Measurements from ENCODE around the gene ZDHHC1. TPM values are rescaled to one million over a fixed set of nuclear protein-coding genes. Genes with fewer than 3 reads are reported as not detected.

ZDHHC1 gene
- total RNA-seq, 4 donors from 2014 or later: 3.5 to 14.5 (median 6.3) TPM

DNA sequence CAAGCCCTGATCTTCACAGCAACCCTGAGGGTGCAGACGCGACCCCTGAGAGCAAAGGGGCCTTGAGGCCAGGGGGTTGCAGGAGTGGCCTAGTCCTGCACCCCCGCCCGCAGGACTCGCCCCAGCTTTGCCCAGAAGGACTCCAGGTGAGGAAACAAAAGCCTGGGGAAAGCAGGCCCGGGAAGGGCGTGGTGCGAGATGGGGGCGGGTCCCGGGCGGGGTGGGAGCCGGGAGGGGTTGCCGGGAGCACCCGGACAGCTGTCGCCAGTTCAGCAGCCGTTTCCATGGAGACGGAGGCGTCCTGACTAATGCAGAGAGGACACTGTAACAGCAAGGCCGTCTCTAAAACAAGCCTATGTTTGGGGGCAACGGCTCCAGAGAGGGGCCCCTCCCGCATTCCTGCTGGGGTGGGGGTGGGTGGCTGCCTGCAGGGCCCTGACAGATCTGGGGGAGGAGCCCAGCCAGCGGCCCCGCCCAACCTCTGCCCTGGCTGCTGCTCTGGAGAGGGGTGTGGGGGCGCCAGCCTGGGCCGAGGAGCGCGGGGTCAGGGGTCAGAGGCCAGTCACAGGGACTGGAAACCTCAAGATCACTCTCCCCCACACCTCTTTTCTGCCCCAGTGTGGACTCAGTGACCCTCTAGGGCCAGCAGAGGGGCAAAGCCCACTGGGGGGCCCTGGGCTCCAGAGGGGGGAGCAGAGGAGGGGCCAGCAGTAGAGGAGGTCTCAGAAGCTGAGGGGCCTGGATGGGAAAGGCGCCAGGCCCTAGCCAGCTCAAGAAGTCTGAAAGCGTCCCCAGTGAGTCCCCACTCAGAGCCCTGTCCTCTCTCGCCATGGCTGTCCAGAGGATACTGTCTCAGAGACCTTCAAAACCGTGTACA is 19.9 kb downstream of the ZDHHC1 start:
- TF ChIP-seq, protein P1, sequence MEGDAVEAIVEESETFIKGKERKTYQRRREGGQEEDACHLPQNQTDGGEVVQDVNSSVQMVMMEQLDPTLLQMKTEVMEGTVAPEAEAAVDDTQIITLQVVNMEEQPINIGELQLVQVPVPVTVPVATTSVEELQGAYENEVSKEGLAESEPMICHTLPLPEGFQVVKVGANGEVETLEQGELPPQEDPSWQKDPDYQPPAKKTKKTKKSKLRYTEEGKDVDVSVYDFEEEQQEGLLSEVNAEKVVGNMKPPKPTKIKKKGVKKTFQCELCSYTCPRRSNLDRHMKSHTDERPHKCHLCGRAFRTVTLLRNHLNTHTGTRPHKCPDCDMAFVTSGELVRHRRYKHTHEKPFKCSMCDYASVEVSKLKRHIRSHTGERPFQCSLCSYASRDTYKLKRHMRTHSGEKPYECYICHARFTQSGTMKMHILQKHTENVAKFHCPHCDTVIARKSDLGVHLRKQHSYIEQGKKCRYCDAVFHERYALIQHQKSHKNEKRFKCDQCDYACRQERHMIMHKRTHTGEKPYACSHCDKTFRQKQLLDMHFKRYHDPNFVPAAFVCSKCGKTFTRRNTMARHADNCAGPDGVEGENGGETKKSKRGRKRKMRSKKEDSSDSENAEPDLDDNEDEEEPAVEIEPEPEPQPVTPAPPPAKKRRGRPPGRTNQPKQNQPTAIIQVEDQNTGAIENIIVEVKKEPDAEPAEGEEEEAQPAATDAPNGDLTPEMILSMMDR (IDR thresholded peaks at IDR 0.05): no peak
- no peak for TF ChIP-seq POLR2A (IDR thresholded peaks at IDR 0.05)
- Histone ChIP-seq H3K9me3 (no peaks in the 10 kb centered on the region), H3K36me3 (no peaks in the 10 kb centered on the region), H3K27me3 (no peaks in the 10 kb centered on the region), H3K4me3 (peak overlapping the region in 1 of 4 donors; percentile 9), H3K27ac (peak overlapping the region in 2 of 4 donors; percentile 68 to 82), H3K4me1 (peaks cover 4 to 70% (median 16%) of the 10 kb centered on the region in 4 donors)
- peak in 2 of 3 donors; percentile 90 to 92 for DNase-seq

DNA sequence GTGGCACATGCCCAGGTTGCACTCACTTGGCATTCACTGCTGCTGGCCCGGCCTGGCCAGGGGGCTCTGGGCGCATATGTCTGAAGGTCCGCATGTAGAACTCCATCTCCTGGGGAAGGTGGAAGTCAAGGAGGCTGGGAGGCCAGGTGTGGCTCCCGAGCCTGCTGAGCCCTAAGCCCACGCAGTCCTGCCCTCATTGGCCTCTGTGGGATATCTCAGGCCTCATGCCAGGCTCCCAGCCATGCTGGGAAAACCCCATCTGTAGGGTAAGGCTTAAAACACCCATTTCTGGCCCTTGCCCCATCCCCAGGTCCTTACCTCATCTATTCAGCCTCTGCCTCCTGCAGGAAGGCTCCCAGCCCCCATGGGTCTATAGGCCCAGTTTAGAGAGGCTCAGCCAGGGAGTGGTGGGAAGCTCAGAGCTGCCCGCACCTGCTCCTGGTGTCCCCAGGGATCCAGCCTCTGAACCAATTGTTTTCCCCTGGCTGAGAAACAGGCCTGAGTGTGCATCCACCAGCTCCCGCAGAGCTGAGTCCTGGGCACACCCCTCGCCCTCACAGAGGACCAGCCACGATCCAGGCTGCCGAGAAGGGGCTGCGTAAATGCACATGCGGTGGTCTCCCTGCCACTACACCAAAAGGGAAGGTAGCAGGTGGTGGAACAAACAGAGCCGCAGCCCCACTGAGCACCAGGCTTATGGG is 20.7 kb downstream of the ZDHHC1 start:
- no peak for DNase-seq
- Histone ChIP-seq H3K27ac (peak overlapping the region in 2 of 4 donors; percentile 62 to 80), H3K4me3 (peak overlapping the region in 1 of 4 donors; percentile 4), H3K4me1 (peaks cover 4 to 73% (median 16%) of the 10 kb centered on the region in 4 donors), H3K27me3 (no peaks in the 10 kb centered on the region), H3K9me3 (no peaks in the 10 kb centered on the region), H3K36me3 (no peaks in the 10 kb centered on the region)
- TF ChIP-seq, protein P1 (IDR thresholded peaks at IDR 0.05): no peak
- TF ChIP-seq POLR2A (IDR thresholded peaks at IDR 0.05): no peak

DNA sequence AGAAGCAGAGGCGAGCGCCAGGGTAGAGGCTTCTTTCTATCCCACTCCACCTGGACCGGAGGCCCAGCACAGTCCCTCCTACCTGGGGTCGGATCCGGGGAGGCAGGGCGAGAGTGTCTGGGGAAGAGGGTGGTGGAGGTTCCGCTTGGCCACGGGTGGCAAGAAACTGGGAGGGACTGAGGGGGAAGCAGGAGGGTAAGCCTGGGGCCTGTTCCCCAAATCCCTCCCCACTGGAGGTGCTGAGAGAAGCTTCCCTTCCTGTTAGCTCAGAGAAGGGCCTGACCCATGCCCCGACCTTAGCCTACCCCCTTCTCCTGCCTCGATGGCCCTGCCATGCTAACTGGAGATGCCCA is 21.2 kb downstream of the ZDHHC1 start:
- Histone ChIP-seq H3K4me1 (peaks cover 4 to 76% (median 16%) of the 10 kb centered on the region in 4 donors), H3K27ac (peak overlapping the region in 2 of 4 donors; percentile 62 to 80), H3K36me3 (no peaks in the 10 kb centered on the region), H3K4me3 (no peak overlapping the region), H3K9me3 (no peaks in the 10 kb centered on the region), H3K27me3 (no peaks in the 10 kb centered on the region)
- no peak for TF ChIP-seq POLR2A (IDR thresholded peaks at IDR 0.05)
- TF ChIP-seq, protein P1 (IDR thresholded peaks at IDR 0.05): no peak
- no peak for DNase-seq

DNA sequence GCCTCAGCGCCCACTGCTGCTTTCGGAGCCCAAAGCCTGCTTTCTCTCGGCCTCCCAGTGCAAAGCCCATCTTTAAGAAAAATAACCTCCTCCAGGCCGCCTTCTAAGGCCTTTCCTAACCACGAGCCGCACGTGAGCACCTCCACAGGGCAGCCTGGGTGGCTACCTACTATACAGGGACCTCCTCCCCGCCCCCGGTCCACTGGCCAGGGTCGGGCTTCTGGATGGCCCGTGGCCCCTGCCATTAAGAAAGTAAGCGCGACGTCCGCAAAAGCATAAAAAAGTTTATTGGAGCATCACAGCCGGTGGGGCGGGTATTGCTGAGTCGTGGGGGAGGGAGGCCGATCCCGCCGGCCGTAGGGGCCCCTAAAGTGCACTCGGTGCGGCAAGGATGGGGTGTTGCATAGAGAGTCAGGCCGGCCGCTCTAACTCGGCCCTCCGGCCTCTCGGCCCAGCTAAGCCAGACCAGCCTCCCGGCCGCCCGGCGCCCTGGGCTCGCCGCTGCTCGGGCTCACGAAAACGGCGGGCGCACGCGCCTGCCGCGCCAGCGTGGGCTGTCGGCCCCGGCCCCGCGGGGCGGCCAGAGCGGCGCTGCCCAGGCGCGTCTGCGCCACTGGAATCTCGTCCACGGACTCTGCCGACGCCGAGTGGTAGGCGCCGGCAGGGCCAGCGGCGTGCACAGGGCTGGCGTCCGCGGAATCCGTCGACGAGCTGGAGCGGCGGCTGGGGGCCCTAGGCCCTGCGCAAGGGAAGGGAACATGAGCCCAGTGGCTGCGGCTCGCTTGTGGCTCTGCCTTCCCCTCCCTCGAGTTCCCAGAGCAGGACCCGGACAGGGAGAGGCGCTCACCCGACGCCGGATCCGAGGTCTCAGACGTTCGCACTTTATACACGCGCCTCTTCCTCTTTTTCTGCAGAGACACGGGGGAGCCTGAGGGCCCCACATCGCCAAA is 21.8 kb downstream of the ZDHHC1 start:
- TF ChIP-seq POLR2A (IDR thresholded peaks at IDR 0.05): no peak
- TF ChIP-seq, protein P1 (IDR thresholded peaks at IDR 0.05): no peak
- DNase-seq: peak in 1 of 3 donors; percentile 49
- peak overlapping the region in 3 of 4 donors; percentile 21 to 80 (median 56) for H3K27ac ChIP-seq
- no peaks in the 10 kb centered on the region for H3K36me3 ChIP-seq
- no peaks in the 10 kb centered on the region for H3K9me3 ChIP-seq
- peak overlapping the region; percentile 18 to 51 (median 30) for H3K4me3 ChIP-seq
- H3K4me1 ChIP-seq: peaks cover 4 to 72% (median 14%) of the 10 kb centered on the region in 4 donors
- no peaks in the 10 kb centered on the region for H3K27me3 ChIP-seq

DNA sequence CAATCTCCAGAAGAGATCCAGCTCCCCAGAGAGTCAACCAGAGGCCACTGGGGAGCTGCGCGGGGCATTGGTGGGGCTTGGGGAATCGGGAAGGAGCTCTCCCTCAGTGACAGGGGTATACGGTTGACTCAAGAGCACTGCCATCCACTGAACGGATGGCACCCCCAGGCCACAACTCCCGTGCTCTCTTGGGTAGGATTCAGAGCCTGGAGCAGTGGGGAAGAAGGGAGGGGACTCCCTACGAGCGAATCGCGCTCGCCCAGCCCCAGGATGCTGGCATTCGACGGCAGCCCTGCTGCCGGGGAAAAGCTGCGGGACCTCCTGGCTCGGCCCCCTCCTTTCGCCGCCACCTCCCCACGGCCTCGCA is 22.5 kb downstream of the ZDHHC1 start:
- TF ChIP-seq, protein P1 (IDR thresholded peaks at IDR 0.05): no peak
- no peak for TF ChIP-seq POLR2A (IDR thresholded peaks at IDR 0.05)
- Histone ChIP-seq H3K27me3 (no peaks in the 10 kb centered on the region), H3K4me1 (peaks cover 4 to 65% (median 11%) of the 10 kb centered on the region in 4 donors), H3K9me3 (no peaks in the 10 kb centered on the region), H3K36me3 (no peaks in the 10 kb centered on the region), H3K4me3 (peak overlapping the region; percentile 18 to 51 (median 30)), H3K27ac (peak overlapping the region; percentile 21 to 80 (median 50))
- peak in 1 of 3 donors; percentile 31 for DNase-seq

All from Peyer's patch (tissue), 4 donors.